HepG2 (cell line): ENCODE data around the gene TNC.

Source experiments
- BCL6 ChIP-seq: IDR thresholded peaks from 2 replicates; pipeline ENCODE4 v1.6.1; 2016; ENCODE audit warnings: missing genetic modification reagents, missing compliant biosample characterization
- EP300 ChIP-seq, 3 experiments: sonication (generic) in 1 of 3; formaldehyde crosslinking in 1 of 3; IDR thresholded peaks; 2 replicates each; pipeline versions ENCODE4 v1.5.1 to v1.6.1; 2011 to 2020; ENCODE audit warnings: low read depth in 2 of 3, low read length in 2 of 3, borderline replicate concordance in 1 of 3, improper control_type of control experiment in 1 of 3, mild to moderate bottlenecking in 1 of 3, missing genetic modification reagents in 1 of 3, moderate library complexity in 1 of 3
- JUN ChIP-seq: sonication (generic); formaldehyde crosslinking; IDR thresholded peaks from 2 replicates; pipeline ENCODE4 v1.4.0; 2020; ENCODE audit warnings: mild to moderate bottlenecking, missing genetic modification reagents
- NFATC3 ChIP-seq: sonication (generic); formaldehyde crosslinking; IDR thresholded peaks from 2 replicates; pipeline ENCODE4 v1.5.1; 2020; ENCODE audit warnings: mild to moderate bottlenecking, missing genetic modification reagents
- POLR2A ChIP-seq, 2 experiments: IDR thresholded peaks; 2 replicates each; pipeline ENCODE4 v1.6.1; 2011; ENCODE audit warnings: low read depth in 2 of 2, low read length in 2 of 2, mild to moderate bottlenecking in 1 of 2, moderate library complexity in 1 of 2; ENCODE audit not compliant: insufficient read depth in 1 of 2
- ZNF644 ChIP-seq: IDR thresholded peaks from 2 replicates; pipeline ENCODE4 v1.6.1; 2016; ENCODE audit warnings: low read depth
- TF ChIP-seq, protein P1 (sequence below): sonication (generic); formaldehyde crosslinking; IDR thresholded peaks from 2 replicates; pipeline ENCODE4 v1.5.0; 2020; ENCODE audit warnings: mild to moderate bottlenecking, missing genetic modification reagents, moderate library complexity

DNA sequence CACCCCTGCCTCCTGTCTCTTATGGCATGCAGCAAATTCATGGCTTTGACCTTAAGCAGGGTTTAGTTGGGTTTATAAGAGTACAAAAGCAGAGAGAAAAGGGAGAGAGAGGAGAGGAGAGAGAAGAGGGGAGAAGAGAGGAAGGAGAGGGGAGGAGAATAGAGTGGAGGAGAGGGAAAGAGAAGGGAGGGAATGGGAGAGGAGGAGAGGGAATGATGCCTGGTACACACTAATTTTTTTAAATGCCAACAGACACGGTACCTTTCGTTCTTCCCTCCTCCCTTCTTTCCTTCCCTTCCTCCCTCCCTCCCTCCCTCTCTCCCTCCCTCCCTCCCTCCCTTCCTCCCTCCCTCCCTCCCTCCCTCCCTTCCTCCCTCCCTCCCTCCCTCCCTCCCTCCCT lies 48.7 kb downstream of the TNC start:
- TF ChIP-seq JUN (CRISPR knock-in tag), result no peak
- TF ChIP-seq NFATC3, result no peak
- no peak for TF ChIP-seq POLR2A (IDR thresholded peaks at IDR 0.05; ENCODE audit: insufficient read depth in 1 of 2, low read depth in 2 of 2, low read length in 2 of 2)
- no peak for TF ChIP-seq EP300 (IDR thresholded peaks at IDR 0.05; ENCODE audit: low read depth in 2 of 2, low read length in 2 of 2)
- TF ChIP-seq EP300 (CRISPR knock-in tag; IDR thresholded peaks at IDR 0.05; ENCODE audit: borderline replicate concordance), result no peak
- no peak for TF ChIP-seq BCL6
- TF ChIP-seq ZNF644 (CRISPR knock-in tag), result no peak
- TF ChIP-seq, protein P1, sequence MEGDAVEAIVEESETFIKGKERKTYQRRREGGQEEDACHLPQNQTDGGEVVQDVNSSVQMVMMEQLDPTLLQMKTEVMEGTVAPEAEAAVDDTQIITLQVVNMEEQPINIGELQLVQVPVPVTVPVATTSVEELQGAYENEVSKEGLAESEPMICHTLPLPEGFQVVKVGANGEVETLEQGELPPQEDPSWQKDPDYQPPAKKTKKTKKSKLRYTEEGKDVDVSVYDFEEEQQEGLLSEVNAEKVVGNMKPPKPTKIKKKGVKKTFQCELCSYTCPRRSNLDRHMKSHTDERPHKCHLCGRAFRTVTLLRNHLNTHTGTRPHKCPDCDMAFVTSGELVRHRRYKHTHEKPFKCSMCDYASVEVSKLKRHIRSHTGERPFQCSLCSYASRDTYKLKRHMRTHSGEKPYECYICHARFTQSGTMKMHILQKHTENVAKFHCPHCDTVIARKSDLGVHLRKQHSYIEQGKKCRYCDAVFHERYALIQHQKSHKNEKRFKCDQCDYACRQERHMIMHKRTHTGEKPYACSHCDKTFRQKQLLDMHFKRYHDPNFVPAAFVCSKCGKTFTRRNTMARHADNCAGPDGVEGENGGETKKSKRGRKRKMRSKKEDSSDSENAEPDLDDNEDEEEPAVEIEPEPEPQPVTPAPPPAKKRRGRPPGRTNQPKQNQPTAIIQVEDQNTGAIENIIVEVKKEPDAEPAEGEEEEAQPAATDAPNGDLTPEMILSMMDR (CRISPR knock-in tag), result no peak
